HEK293 (cell line): Measurements from ENCODE around the gene DCHS1.

ENCODE experiments used
- CTCF ChIA-PET: fragments of 350-600 bp; formaldehyde crosslinking; extraction: SDS; loops from one replicate; lab custom pipeline; 2021; ENCODE audit warnings: antibody characterized with exemption; lab: Yijun Ruan, JAX
- POLR2A ChIA-PET: fragments of 300-600 bp; formaldehyde crosslinking; extraction: SDS; loops from one replicate; lab custom pipeline; 2020; ENCODE audit warnings: antibody characterized with exemption, inconsistent platforms; lab: Yijun Ruan, JAX
- H3K27ac ChIP-seq: fragments of 200-500 bp; sonication (Bioruptor generic); 2 replicates; pipeline ENCODE4 v1.5.1; 2014; ENCODE audit warnings: low read depth, low read length, control low read depth, inconsistent platforms; ENCODE audit errors: extremely low read depth
- H3K36me3 ChIP-seq, 2 experiments: fragments of 200-500 bp in 1 of 2; sonication (Bioruptor generic) in 1 of 2; 1 replicate in 1 of 2; 2 replicates in 1 of 2; pipeline ENCODE4 v1.5.1; 2014 to 2017; ENCODE audit warnings: inconsistent platforms in 2 of 2, low read length in 2 of 2; ENCODE audit not compliant: control insufficient read depth in 2 of 2, insufficient read depth in 1 of 2
- H3K4me1 ChIP-seq: fragments of 200-500 bp; sonication (Bioruptor generic); 2 replicates; pipeline ENCODE4 v1.5.1; 2014; ENCODE audit warnings: mild to moderate bottlenecking, low read length, inconsistent platforms; ENCODE audit not compliant: control insufficient read depth, insufficient read depth
- H3K4me3 ChIP-seq: 2 replicates; pipeline ENCODE4 v1.5.1; 2011; ENCODE audit warnings: low read depth, mild to moderate bottlenecking, control low read depth, low read length, moderate library complexity
- H3K9me3 ChIP-seq: fragments of 200-500 bp; sonication (Bioruptor generic); 2 replicates; pipeline ENCODE4 v1.5.1; 2014; ENCODE audit warnings: low read depth, low read length, inconsistent platforms; ENCODE audit not compliant: control insufficient read depth, insufficient read depth
- GFI1B ChIP-seq: fragments of 450-650 bp; formaldehyde crosslinking; IDR thresholded peaks from 2 replicates; pipeline ENCODE4 v1.5.1; 2016; ENCODE audit warnings: missing biosample characterization, missing genetic modification characterization
- GLI2 ChIP-seq: fragments of 450-650 bp; formaldehyde crosslinking; IDR thresholded peaks from 2 replicates; pipeline ENCODE4; 2017; ENCODE audit warnings: missing biosample characterization, missing genetic modification characterization, low read depth, borderline replicate concordance
- HIC1 ChIP-seq: fragments of 450-650 bp; formaldehyde crosslinking; IDR thresholded peaks from 2 replicates; pipeline ENCODE4 v1.5.1; 2016; ENCODE audit warnings: missing biosample characterization, missing genetic modification characterization
- KLF16 ChIP-seq: fragments of 450-650 bp; formaldehyde crosslinking; IDR thresholded peaks from 2 replicates; pipeline ENCODE4 v1.5.1; 2017; ENCODE audit warnings: missing biosample characterization, missing genetic modification characterization
- PRDM1 ChIP-seq: fragments of 450-650 bp; formaldehyde crosslinking; IDR thresholded peaks from 2 replicates; pipeline ENCODE4; 2016; ENCODE audit warnings: missing biosample characterization, missing genetic modification characterization
- SCRT2 ChIP-seq: fragments of 450-650 bp; formaldehyde crosslinking; IDR thresholded peaks from 2 replicates; pipeline ENCODE4 v1.5.1; 2016; ENCODE audit warnings: missing biosample characterization, missing genetic modification characterization
- WT1 ChIP-seq: fragments of 450-650 bp; formaldehyde crosslinking; IDR thresholded peaks from 2 replicates; pipeline ENCODE4 v1.5.1; 2016; ENCODE audit warnings: missing biosample characterization, missing genetic modification characterization
- ZIC2 ChIP-seq: fragments of 450-650 bp; formaldehyde crosslinking; IDR thresholded peaks from 2 replicates; pipeline ENCODE4 v1.5.1; 2016; ENCODE audit warnings: missing biosample characterization, missing genetic modification characterization
- ZNF121 ChIP-seq: fragments of 450-650 bp; formaldehyde crosslinking; IDR thresholded peaks from 2 replicates; pipeline ENCODE4 v1.5.1; 2016; ENCODE audit warnings: missing biosample characterization, missing genetic modification characterization
- ZNF132 ChIP-seq: fragments of 450-650 bp; formaldehyde crosslinking; IDR thresholded peaks from 2 replicates; pipeline ENCODE4 v1.5.1; 2017; ENCODE audit warnings: missing biosample characterization, missing genetic modification characterization, borderline replicate concordance
- ZNF133 ChIP-seq: fragments of 450-650 bp; formaldehyde crosslinking; IDR thresholded peaks from 2 replicates; pipeline ENCODE4 v1.5.1; 2016; ENCODE audit warnings: missing biosample characterization, missing genetic modification characterization
- ZNF211 ChIP-seq: fragments of 450-650 bp; formaldehyde crosslinking; IDR thresholded peaks from 2 replicates; pipeline ENCODE4 v1.5.1; 2016; ENCODE audit warnings: low read depth, missing biosample characterization, missing genetic modification characterization
- ZNF266 ChIP-seq: fragments of 450-650 bp; formaldehyde crosslinking; IDR thresholded peaks from 2 replicates; pipeline ENCODE4 v1.5.1; 2016; ENCODE audit warnings: missing biosample characterization, missing genetic modification characterization, low read depth
- ZNF302 ChIP-seq: fragments of 450-650 bp; formaldehyde crosslinking; IDR thresholded peaks from 2 replicates; pipeline ENCODE4 v1.5.1; 2016; ENCODE audit warnings: missing biosample characterization, missing genetic modification characterization, low read depth
- ZNF324 ChIP-seq: fragments of 450-650 bp; formaldehyde crosslinking; IDR thresholded peaks from 2 replicates; pipeline ENCODE4 v1.5.1; 2016; ENCODE audit warnings: missing biosample characterization, missing genetic modification characterization
- ZNF350 ChIP-seq: fragments of 450-650 bp; formaldehyde crosslinking; IDR thresholded peaks from 2 replicates; pipeline ENCODE4 v1.5.0; 2017; ENCODE audit warnings: missing biosample characterization, mild to moderate bottlenecking, missing genetic modification characterization
- ZNF423 ChIP-seq: fragments of 450-650 bp; formaldehyde crosslinking; IDR thresholded peaks from 2 replicates; pipeline ENCODE4 v1.5.1; 2016; ENCODE audit warnings: missing biosample characterization, missing genetic modification characterization
- ZNF449 ChIP-seq: fragments of 450-650 bp; formaldehyde crosslinking; IDR thresholded peaks from 2 replicates; pipeline ENCODE4 v1.5.1; 2017; ENCODE audit warnings: missing biosample characterization, mild to moderate bottlenecking, missing genetic modification characterization, moderate library complexity
- ZNF488 ChIP-seq: fragments of 450-650 bp; formaldehyde crosslinking; IDR thresholded peaks from 2 replicates; pipeline ENCODE4 v1.5.1; 2016; ENCODE audit warnings: missing biosample characterization, missing genetic modification characterization
- ZNF544 ChIP-seq: fragments of 450-650 bp; formaldehyde crosslinking; IDR thresholded peaks from 2 replicates; pipeline ENCODE4 v1.5.0; 2017; ENCODE audit warnings: missing biosample characterization, missing genetic modification characterization
- ZNF555 ChIP-seq: fragments of 450-650 bp; formaldehyde crosslinking; conservative IDR thresholded peaks from 2 replicates; pipeline ENCODE4 v1.5.1; 2017; ENCODE audit warnings: missing biosample characterization, mild to moderate bottlenecking, missing genetic modification characterization, inconsistent platforms
- ZNF560 ChIP-seq: fragments of 450-650 bp; formaldehyde crosslinking; IDR thresholded peaks from 2 replicates; pipeline ENCODE4 v1.5.1; 2017; ENCODE audit warnings: missing biosample characterization, missing genetic modification characterization, borderline replicate concordance
- ZNF624 ChIP-seq: fragments of 450-650 bp; formaldehyde crosslinking; IDR thresholded peaks from 2 replicates; pipeline ENCODE4 v1.5.1; 2017; ENCODE audit warnings: missing biosample characterization, missing genetic modification characterization
- ZNF704 ChIP-seq: fragments of 450-650 bp; formaldehyde crosslinking; IDR thresholded peaks from 2 replicates; pipeline ENCODE4 v1.5.1; 2016; ENCODE audit warnings: missing biosample characterization, missing genetic modification characterization
- ZNF76 ChIP-seq: fragments of 450-650 bp; formaldehyde crosslinking; IDR thresholded peaks from 2 replicates; pipeline ENCODE4; 2016; ENCODE audit warnings: low read depth, missing biosample characterization, missing genetic modification characterization, borderline replicate concordance
- ZNF792 ChIP-seq: fragments of 450-650 bp; formaldehyde crosslinking; IDR thresholded peaks from 2 replicates; pipeline ENCODE4 v1.5.1; 2016; ENCODE audit warnings: missing biosample characterization, missing genetic modification characterization
- TF ChIP-seq, protein P1 (sequence below): fragments of 450-650 bp; formaldehyde crosslinking; IDR thresholded peaks from 2 replicates; pipeline ENCODE4 v1.5.1; 2016; ENCODE audit warnings: missing biosample characterization, missing genetic modification characterization, low read depth

DCHS1 gene

DNA sequence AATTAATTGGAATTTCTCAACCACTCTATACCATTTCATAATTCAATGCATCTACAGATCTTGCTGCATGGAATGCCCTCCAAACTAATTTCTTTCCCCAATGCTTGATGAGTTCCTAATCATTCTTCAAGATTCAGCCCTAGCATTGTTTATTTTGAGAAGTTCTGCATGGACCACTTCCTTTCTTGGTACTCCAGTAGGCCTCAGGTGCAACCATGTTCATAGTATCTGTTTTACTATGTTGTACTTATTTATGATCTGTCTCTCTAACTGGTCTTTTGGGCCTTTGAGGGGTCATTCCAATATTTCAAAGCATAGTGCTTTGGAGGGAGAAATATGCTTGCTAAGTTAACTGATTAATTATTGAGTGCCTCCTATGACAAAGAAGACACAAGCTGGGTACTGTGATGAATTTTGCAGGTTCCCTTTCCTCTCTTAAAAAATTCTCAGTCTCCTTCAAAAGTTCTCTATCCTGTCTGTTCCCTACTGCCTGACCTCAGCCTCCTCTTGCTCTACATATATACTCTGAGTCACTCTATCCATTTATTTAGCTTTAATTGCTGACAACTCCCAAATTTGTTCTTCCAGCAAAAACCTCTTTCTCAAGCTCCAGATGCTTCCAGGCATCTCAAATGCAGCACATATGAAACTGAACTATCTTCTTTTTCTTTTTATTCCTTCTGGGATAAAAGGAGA lies 18.1 kb upstream of the DCHS1 start:
- H3K4me1 ChIP-seq: no peaks in the 10 kb centered on the region
- H3K4me3 ChIP-seq: no peak overlapping the region
- H3K9me3 ChIP-seq: no peaks in the 10 kb centered on the region
- no peak overlapping the region for H3K27ac ChIP-seq
- ChIA-PET POLR2A (interaction anchor here (1.4 kb wide), 1 partner anchor 10 kb away, joined by 4 read pairs; the partner anchor contains the start of gene MRPL17), CTCF (interaction anchor here (0.7 to 1.9 kb wide), 2 partner anchors 11 to 61 kb away, joined by 3 to 4 read pairs; no protein-coding TSS in a partner anchor)
- no peaks in the 10 kb centered on the region for H3K36me3 ChIP-seq
- TF ChIP-seq ZNF449 (tag by site-specific recombination): no peak
- TF ChIP-seq, protein P1, sequence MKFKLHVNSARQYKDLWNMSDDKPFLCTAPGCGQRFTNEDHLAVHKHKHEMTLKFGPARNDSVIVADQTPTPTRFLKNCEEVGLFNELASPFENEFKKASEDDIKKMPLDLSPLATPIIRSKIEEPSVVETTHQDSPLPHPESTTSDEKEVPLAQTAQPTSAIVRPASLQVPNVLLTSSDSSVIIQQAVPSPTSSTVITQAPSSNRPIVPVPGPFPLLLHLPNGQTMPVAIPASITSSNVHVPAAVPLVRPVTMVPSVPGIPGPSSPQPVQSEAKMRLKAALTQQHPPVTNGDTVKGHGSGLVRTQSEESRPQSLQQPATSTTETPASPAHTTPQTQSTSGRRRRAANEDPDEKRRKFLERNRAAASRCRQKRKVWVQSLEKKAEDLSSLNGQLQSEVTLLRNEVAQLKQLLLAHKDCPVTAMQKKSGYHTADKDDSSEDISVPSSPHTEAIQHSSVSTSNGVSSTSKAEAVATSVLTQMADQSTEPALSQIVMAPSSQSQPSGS: no peak
- TF ChIP-seq ZNF121: no peak
- no peak for TF ChIP-seq ZNF544 (tag by site-specific recombination)
- no peak for TF ChIP-seq GLI2 (tag by site-specific recombination)
- no peak for TF ChIP-seq ZNF560 (tag by site-specific recombination)
- TF ChIP-seq ZNF792 (tag by site-specific recombination): no peak
- TF ChIP-seq KLF16 (tag by site-specific recombination): no peak
- TF ChIP-seq HIC1 (tag by site-specific recombination): no peak
- no peak for TF ChIP-seq ZNF133 (tag by site-specific recombination)
- no peak for TF ChIP-seq ZNF624 (tag by site-specific recombination)
- no peak for TF ChIP-seq ZIC2 (tag by site-specific recombination)
- no peak for TF ChIP-seq WT1
- TF ChIP-seq ZNF350 (tag by site-specific recombination): no peak
- TF ChIP-seq ZNF324 (tag by site-specific recombination): no peak
- no peak for TF ChIP-seq ZNF266 (tag by site-specific recombination)
- TF ChIP-seq SCRT2: no peak
- no peak for TF ChIP-seq GFI1B (tag by site-specific recombination)
- TF ChIP-seq ZNF302 (tag by site-specific recombination): no peak
- TF ChIP-seq ZNF423: no peak

DNA sequence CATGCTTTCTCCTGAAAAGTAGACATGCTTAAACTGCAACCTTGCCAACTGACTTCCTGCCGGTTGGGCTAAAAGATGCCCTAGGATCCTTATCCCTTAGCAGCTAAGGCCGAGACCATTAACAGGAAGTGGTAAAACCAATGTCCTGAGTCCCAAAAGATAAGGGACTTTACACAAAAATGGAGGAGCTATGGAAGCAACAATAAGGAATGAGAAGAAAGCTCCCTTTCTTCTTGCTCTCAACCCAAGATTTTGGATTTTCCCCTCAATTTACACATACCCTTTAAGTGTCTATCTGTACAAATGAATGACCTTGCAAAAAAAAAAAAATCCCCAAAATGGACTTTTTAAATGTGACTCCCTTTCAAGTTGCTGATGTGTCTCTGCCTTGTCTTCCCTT lies 16.4 kb upstream of the DCHS1 start:
- H3K27ac ChIP-seq: no peak overlapping the region
- ChIA-PET CTCF (interaction anchor here (0.7 to 1.9 kb wide), 6 partner anchors 10 to 293 kb away, joined by 3 to 10 read pairs (median 4); partner anchors contain the start of gene MRPL17), POLR2A (interaction anchor here (0.6 to 0.7 kb wide), 3 partner anchors 10 to 137 kb away, joined by 3 read pairs; no protein-coding TSS in a partner anchor)
- H3K36me3 ChIP-seq: no peaks in the 10 kb centered on the region
- no peaks in the 10 kb centered on the region for H3K4me1 ChIP-seq
- H3K4me3 ChIP-seq: no peak overlapping the region
- no peaks in the 10 kb centered on the region for H3K9me3 ChIP-seq
- TF ChIP-seq ZNF704 (tag by site-specific recombination): no peak
- TF ChIP-seq ZNF76 (tag by site-specific recombination): no peak
- TF ChIP-seq PRDM1 (tag by site-specific recombination): no peak
- no peak for TF ChIP-seq ZNF555 (tag by site-specific recombination)
- TF ChIP-seq ZNF488: no peak
- TF ChIP-seq ZNF211 (tag by site-specific recombination): no peak
- TF ChIP-seq ZNF302 (tag by site-specific recombination): no peak
- TF ChIP-seq ZNF132 (tag by site-specific recombination): no peak
